HG03108 (cell line): ENCODE data around the gene MAN1A1.

ENCODE experiments used
- ATAC-seq: cut with Tn5 transposase; IDR thresholded peaks from one replicate; pipeline ENCODE4 v1.9.1; 2021; ENCODE audit warnings: moderate library complexity; ENCODE audit not compliant: unreplicated experiment

Gene MAN1A1

DNA sequence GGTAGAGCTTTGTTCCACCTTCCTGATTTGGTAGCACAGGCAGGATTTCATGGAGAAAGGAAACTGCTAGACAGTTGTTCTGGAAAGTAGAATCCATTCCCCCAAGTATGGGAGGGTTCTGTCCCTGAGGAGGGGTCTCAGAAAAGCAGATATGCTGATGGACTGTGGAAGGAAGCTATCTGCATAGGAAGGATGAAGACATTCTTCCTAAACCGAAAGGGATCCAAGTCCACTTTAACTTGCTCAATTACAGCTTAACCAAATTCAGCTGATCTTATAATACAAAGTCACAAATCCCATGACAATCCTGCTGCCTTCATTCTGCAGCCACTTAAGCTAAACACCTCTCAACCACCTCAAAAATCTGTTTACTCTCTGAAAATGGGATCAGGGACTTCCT, 2.6 kb downstream of the MAN1A1 start:
- no peak for ATAC-seq

GRCh38 chr6:119346450-119346849, 3.1 kb downstream of the MAN1A1 start:
- ATAC-seq = no peak

- ATAC-seq = no peak
Measured at GRCh38 chr6:119345114-119345513, 4.4 kb downstream of the MAN1A1 start.

DNA sequence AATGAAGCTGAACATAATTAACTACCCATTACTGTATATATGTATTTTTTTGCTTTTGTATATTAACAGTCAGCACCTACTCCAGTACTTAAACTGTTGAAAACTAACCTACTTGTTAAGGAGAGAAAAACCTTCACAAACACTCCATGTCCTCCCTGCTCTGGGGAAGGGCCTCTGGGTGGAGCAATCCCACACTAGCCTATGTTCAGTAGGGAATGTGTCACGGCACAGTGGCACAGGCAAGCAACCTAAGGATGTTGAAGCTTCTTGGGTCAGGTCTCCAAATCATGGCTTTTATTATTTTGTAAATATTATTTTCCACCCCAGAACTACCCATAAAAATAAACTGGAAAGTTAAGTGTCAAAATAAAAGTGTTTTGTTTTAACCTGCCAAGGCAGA, 5.3 kb downstream of the MAN1A1 start:
- no peak for ATAC-seq

DNA sequence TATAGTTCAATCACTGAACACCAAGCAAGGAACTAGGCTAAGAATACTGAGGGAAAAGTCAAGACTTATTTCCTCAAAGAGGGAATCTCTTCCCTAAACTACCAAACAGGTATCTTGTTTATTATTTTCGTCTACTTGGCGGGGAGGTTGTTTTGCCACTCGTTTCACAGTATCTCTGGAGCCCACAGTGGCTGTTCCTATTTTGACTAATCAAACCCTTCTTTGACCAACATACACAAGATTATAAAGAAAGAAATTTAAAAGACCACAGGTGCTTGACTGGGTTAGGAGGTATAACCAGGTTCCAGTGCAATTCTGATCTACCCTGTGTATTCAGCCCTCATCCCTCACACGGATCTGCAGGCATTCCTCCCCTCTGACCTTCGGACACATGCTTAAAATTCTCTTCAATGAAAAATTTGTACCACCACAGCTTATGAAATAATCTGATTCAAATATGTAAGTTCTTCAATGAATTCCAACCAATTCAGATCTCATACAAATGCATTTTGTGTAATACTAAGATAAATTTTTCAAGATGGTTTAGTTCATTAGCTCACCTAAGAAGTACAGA, 5.9 kb downstream of the MAN1A1 start:
- no peak for ATAC-seq

DNA sequence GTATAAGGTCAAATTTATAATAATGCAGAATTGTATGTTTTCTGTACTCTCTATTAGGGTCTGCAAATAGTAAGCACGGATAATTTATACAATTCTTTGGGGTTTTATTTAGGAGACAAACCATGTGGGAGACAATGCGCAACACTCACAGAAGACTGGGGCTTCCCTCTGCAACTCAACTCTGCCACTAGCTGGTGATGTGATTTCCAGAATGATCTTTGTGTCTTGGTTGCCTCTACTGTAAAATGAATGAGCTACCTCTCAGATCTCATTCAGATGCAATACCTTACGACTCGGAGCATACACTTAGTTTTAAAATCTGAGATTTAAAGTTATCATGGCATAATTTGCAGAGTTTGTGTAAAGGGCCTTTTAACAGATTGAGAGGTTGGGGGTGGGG, 6.4 kb downstream of the MAN1A1 start:
- ATAC-seq = no peak

DNA sequence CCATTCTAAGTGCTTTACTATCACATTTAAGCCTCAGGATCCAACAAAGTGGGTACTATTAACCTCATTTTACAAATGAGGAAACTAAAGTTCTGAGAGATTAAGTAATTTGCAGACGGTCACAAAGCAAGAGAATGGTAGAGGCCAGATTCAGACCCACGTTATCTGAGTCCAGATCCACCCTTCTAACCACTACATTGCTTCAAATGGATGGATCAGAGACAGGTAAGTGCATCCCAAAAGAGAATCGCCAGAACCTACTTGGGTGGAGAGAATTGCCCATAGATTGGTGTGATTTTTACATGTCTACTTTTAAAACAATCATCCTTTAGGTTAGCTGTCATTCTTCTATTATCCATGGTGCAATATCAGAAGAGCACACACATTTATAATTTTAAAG, 7.1 kb downstream of the MAN1A1 start:
- ATAC-seq = no peak

DNA sequence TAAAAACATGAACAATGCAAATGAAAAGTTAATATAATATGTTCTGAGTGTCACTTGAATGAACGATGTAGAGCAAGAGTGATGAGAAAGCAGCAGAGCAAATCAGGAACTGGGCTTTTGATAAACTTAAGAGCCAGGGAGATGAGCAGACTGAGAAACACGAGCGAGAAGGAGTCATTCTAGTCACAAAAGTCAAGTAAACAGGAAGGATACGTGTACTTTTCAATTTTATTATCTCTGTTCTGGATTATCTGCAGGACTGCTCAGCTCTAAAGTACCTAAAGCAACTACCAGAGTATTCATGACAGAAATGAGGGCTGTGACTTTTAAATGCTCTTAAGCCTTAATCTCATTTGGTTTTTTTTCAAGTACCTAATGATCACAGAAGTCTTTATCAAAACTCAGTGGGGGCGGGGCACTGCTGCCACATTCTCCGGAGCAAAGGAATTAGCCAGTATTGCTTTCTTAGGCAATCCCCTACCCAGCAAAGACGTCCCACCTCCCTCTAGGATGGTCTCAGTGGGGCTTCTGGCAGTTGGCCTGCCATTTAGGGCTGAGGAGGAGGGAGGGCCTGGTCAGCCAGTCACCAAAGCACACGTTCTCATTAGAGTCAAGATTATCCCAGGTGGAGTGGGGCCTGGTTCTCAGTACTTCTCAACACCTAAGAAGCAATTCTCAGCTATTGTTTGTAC, 8.6 kb downstream of the MAN1A1 start:
- ATAC-seq = no peak

DNA sequence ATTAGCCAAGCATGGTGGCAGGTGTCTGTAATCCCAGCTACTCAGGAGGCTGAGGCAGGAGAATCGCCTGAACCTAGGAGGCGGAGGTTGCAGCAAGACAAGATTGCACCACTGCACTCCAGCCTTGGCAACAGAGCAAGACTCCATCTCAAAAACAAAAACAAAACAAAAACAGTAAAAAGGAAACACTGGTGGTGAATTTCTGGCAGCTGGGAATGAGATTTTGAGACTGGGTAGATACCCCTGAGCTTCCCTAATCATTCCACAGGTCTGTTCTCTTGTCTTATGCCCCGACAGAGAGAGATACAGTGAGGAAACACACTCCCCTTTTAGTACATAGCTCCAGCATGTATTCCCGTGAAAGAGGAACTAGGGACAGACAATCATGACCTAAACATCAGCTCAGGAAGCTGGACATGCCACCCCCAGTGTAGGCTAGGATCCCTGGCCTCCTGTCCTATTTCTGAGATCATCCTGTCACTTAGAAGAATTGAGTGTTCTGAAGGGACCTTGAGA, 9.6 kb downstream of the MAN1A1 start:
- no peak for ATAC-seq

DNA sequence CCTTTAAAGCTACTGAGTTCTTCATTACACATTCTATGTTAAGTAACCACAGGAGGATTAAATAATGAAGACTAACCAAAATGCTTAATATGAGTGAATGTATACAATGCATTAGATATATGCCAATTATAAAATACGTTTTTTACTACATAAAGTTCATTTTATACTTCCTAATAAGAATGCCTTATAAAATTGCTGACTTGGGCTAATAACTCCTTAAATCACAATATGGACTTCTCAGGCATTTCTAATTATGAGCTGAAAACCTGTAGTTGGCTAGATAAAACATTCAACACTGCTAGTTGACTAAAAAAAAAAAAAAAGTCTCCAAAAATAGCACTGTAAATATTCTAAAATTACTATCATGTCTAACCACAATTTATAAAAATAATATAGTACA, 11.8 kb downstream of the MAN1A1 start:
- ATAC-seq = no peak

- no peak for ATAC-seq
Measured at GRCh38 chr6:119337252-119337651, 12.3 kb downstream of the MAN1A1 start.

DNA sequence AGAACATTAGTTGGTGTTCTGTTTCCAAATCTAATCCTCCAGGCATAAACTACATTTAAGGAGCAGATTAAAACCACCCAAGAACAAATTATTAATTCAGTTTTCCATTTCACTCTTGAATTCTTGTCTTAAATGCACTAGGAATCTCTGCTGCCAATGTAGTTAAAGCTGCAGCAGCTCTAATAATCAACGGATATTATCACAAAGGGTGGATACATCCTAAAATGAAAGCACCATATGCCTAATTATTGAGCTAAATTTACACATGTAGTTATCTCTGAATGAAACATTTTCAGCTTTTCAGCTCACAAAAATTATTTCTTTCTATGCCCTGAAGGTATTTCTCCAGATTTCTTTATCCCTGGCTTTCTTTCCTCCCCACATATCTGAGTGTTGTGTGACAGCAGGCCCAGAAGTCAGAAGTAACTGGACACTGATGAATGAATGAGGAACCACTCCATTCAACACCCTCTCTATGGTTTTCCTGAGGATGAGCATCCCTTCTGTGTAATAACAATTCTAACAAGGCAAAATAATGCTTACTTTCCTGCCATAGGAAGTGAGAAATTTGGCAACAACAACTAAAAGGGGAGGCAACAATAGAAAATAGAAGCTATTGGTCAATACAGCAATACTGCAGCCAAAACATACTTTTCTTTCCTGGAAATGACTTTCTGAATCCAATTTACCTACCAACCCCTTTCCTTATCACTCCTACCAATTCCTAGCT, 14.9 kb downstream of the MAN1A1 start:
- ATAC-seq = no peak

DNA sequence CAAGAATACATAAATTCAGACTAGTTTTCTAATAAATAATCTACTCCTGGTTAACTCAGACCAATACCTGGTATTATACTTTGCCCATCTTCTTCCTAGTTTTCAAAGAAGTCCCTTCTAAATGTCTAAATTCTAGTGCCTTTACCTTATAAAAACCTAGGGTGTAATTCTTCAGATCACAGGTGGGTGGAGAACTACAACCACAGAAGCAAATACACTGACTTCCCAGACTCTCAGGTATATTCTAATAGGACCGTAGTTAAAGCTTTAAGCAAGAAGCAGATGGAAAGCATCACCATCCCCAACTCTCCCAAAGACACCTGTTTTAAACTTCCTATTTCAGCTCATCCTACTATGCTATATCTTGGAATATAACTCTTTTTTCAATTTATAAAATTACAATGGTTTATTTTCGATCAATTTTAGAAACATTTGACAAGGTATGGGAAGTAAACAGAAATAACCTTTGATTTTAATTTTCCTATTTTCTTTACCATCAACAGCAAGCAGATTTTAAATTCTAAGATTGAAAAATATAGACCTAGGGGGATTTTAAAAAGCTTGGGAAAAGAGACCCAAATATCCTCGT, 15.8 kb downstream of the MAN1A1 start:
- ATAC-seq = no peak

DNA sequence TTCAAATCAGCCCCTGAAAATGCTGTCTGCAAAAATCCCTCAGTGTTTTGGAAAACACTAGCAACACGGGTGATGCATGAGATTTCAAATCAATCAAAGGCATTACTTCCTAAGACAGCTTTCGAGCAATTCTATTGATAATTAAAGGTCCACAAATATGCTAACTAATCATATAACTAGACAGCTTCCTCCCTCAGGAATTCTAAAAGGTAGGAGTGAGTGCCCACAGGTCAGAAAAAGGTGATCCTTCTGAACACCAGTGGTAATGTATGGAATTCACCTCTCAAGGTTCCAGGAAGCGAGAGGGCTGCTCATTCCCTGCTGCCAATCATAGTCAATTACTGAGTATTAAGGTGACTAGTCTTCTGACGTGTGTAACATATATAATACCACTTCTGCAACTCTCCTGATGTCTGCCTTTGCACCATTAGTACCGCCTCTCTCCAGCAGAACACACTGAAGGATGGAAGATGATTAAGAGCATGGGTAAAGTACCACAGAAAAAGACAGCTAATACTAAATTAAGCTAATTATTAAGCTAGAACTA, 16.4 kb downstream of the MAN1A1 start:
- no peak for ATAC-seq

DNA sequence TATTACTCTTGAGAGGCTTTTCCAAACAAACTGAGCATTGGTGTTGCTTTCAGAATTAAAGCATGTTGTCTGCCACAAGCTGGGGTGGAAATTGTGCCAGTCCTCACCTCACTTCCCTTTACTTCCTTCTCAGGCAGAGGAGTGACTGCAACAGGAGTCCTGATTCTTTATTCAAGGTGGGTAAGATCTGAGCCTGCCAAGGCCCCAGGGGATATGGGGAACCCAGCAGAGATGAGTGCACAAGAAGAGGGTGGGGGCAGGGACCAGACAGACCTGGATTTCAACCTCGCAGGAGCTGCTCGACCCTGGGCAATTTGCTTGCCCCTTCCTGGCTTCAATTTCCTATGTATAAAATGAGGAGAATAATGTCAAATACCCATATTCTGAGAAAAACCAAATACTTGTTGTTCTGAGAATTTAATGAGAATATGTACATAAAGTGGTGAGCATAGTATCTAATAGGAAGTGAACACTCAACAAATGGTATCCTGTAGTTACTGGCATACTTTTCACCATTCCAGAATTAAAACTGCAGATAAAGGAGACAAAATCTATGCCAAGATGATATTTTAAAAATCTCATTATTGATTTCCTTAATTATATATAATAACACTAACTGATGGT, 17.8 kb downstream of the MAN1A1 start:
- ATAC-seq = no peak

GRCh38 chr6:119330520-119331113, 18.9 kb downstream of the MAN1A1 start:
- no peak for ATAC-seq

DNA sequence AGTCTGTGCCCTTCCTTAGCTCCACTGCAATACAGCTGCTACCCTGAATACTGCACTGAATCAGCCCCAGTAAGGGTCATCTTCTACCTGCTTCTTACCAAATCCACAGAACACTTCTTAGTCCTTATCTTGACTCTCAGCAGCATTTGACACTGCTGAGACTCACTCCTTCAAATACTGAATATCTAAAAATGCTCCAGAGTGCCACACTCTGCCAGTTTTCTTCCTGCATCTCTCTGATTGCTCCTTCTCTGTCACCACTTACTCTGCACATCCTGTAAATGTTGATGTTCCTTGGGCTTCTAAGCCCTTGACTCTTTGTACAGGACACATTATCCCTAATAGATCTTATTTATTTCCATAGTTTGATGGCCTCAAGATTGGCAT, 19.8 kb downstream of the MAN1A1 start:
- no peak for ATAC-seq

GRCh38 chr6:119328892-119329793, 20.4 kb downstream of the MAN1A1 start:
- ATAC-seq = no peak

DNA sequence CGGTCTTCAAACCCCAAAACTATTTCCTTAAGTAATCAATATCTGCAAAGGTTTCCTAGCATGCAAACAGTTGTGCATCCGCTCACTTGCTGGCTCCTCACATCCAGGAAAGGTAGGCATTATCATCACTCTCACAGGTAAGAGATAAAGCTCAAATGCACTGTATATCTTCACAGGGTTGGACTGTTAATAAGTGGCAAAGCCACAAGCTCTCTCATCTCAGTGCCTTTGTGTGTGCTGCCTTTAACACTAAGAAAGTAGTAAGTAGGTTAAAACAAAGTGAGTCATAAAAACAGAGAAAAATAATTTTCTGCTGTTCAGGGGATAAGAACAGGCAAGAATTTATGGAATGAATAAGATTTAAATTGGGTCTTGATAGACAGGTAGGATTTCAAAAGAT, 21.3 kb downstream of the MAN1A1 start:
- peak; percentile 43 for ATAC-seq

- no peak for ATAC-seq
Measured at GRCh38 chr6:119327810-119328209, 21.8 kb downstream of the MAN1A1 start.
